Gastrocnemius medialis (tissue), 4 donors: ENCODE measurements around the gene UTP11.

Source experiments
- POLR2A ChIP-seq, 2 donors: fragments of 450-650 bp; IDR thresholded peaks; one replicate each; pipeline ENCODE4 v1.6.1; 2017; ENCODE audit warnings: antibody characterized with exemption in 2 of 2, mild to moderate bottlenecking in 2 of 2, moderate library complexity in 2 of 2
- TF ChIP-seq, protein P1 (sequence below), 5 experiments: fragments of 450-650 bp in 3 of 5; fragments of 200-600 bp in 2 of 5; sonication (generic) in 2 of 5; IDR thresholded peaks in 4 of 5; conservative IDR thresholded peaks in 1 of 5; 1 replicate in 4 of 5; 2 replicates in 1 of 5; pipeline ENCODE4 v1.5.1; 2016 to 2019; ENCODE audit warnings: antibody characterized with exemption in 5 of 5, mild to moderate bottlenecking in 3 of 5, moderate library complexity in 3 of 5

- TF ChIP-seq, protein P1, sequence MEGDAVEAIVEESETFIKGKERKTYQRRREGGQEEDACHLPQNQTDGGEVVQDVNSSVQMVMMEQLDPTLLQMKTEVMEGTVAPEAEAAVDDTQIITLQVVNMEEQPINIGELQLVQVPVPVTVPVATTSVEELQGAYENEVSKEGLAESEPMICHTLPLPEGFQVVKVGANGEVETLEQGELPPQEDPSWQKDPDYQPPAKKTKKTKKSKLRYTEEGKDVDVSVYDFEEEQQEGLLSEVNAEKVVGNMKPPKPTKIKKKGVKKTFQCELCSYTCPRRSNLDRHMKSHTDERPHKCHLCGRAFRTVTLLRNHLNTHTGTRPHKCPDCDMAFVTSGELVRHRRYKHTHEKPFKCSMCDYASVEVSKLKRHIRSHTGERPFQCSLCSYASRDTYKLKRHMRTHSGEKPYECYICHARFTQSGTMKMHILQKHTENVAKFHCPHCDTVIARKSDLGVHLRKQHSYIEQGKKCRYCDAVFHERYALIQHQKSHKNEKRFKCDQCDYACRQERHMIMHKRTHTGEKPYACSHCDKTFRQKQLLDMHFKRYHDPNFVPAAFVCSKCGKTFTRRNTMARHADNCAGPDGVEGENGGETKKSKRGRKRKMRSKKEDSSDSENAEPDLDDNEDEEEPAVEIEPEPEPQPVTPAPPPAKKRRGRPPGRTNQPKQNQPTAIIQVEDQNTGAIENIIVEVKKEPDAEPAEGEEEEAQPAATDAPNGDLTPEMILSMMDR (IDR thresholded peaks at IDR 0.05 in 4 of 5, conservative IDR thresholded peaks at IDR 0.05 in 1 of 5), result no peak
- TF ChIP-seq POLR2A (IDR thresholded peaks at IDR 0.05), result no peak
Observed at GRCh38 chr1:38020396-38020795, 7.9 kb downstream of the UTP11 start.
